ENCODE data around the gene ASB16. TPM values are rescaled to one million over a fixed set of nuclear protein-coding genes. Genes with fewer than 3 reads are reported as not detected.

The ASB16 gene
- total RNA-seq, 1 experiment from 2014 or later = 0.37 TPM

DNA sequence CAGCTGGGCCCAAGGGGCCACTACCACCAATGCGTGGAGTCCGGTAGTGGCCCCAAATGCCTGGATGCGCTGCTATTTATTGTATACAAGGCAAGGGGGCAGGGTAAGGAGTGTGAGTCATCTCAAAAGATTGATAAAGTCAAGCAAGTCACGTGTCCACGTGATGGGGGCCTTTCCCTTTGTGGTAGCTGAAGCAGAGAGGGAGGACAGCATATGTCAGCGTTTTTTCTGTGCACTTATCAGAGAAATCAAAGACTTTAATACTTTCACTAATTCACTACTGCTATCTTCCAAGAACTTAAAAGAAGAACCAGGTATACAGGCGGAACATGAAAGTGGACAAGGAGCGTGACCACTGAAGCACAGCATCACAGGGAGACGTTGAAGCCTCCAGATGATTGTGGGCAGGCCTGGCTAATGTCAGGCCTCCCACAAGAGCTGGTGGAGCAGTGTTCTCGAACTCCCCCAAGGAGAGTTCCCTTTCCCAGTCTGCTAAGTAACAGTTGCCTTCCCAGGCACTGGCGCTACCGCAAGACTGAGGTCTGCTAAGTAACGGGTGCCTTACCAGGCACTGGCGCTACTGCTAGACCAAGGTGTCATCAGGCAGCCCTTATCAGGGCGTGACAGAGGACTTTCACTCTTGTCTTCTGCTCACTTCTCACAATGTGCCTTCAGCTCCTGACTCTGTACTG, 10.8 kb upstream of the ASB16 start:
- H3K9me3 ChIP-seq (ENCODE audit: control insufficient read depth in 1 of 2, insufficient read depth in 1 of 2, low read depth in 1 of 2, low read length in 2 of 2) = no peaks in the 10 kb centered on the region
- TF ChIP-seq EGR1 (IDR thresholded peaks at IDR 0.05; ENCODE audit: low read depth) (no peak), YY1 (IDR thresholded peaks at IDR 0.05; ENCODE audit: extremely low read depth, insufficient replicate concordance, low read depth, low read length) (no peak), ZFX (IDR thresholded peaks at IDR 0.05) (no peak)
- TF ChIP-seq, protein P1, sequence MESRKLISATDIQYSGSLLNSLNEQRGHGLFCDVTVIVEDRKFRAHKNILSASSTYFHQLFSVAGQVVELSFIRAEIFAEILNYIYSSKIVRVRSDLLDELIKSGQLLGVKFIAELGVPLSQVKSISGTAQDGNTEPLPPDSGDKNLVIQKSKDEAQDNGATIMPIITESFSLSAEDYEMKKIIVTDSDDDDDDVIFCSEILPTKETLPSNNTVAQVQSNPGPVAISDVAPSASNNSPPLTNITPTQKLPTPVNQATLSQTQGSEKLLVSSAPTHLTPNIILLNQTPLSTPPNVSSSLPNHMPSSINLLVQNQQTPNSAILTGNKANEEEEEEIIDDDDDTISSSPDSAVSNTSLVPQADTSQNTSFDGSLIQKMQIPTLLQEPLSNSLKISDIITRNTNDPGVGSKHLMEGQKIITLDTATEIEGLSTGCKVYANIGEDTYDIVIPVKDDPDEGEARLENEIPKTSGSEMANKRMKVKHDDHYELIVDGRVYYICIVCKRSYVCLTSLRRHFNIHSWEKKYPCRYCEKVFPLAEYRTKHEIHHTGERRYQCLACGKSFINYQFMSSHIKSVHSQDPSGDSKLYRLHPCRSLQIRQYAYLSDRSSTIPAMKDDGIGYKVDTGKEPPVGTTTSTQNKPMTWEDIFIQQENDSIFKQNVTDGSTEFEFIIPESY (IDR thresholded peaks at IDR 0.05; ENCODE audit: extremely low read depth, insufficient replicate concordance, low read length) = no peak
- TF ChIP-seq, protein P2, sequence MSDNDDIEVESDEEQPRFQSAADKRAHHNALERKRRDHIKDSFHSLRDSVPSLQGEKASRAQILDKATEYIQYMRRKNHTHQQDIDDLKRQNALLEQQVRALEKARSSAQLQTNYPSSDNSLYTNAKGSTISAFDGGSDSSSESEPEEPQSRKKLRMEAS (IDR thresholded peaks at IDR 0.05) = no peak
- H4K20me1 ChIP-seq (ENCODE audit: insufficient read depth) = no peaks in the 10 kb centered on the region
- intact Hi-C loops (cut with micrococcal nuclease) = no loop called here
- CTCF ChIA-PET = interaction anchor here (1.6 kb wide), 1 partner anchor 9 kb away, joined by 4 read pairs; no protein-coding TSS in a partner anchor
- RAD21 ChIA-PET (ENCODE audit: low non-redundant PET in 1 of 2, low total read pairs in 2 of 2, uncharacterized antibody in 2 of 2, unreplicated experiment in 2 of 2) = no interaction called here
- ATAC-seq (no peak), DNase-seq (ENCODE audit: low read depth, low spot score) (no peak)
- no peaks in the 10 kb centered on the region for H3K79me2 ChIP-seq (ENCODE audit: insufficient read depth, low read length)
- H3K36me3 ChIP-seq (ENCODE audit: control insufficient read depth in 1 of 2, insufficient read depth in 2 of 2, low read length in 2 of 2) = peaks cover 6 to 23% of the 10 kb centered on the region in 2 experiments; a peak in 3 of 4 replicates
- no peak overlapping the region for H3K27ac ChIP-seq (ENCODE audit: low read depth, low read length)
- BruUV-seq (replicated peaks) = no TSS peak
- H2AFZ ChIP-seq (ENCODE audit: low read depth, low read length, poor library complexity, severe bottlenecking) = no peak overlapping the region
- H3K9ac ChIP-seq (ENCODE audit: low read length) = no peak overlapping the region
- H3K4me3 ChIP-seq (replicated peaks in 1 of 2; ENCODE audit: low read depth in 1 of 2, low read length in 2 of 2) = no peak overlapping the region
- H3K27me3 ChIP-seq (ENCODE audit: insufficient read depth, low read length) = no peaks in the 10 kb centered on the region
- POLR2A ChIA-PET = no interaction called here
- peaks cover 0 to 4% of the 10 kb centered on the region in 2 experiments; a peak in 1 of 4 replicates for H3K4me1 ChIP-seq (ENCODE audit: control insufficient read depth in 1 of 2, insufficient read depth in 2 of 2, low read length in 2 of 2)
- H3K4me2 ChIP-seq (ENCODE audit: low read length) = no peak overlapping the region
- H3K9me2 ChIP-seq (ENCODE audit: insufficient read depth) = no peaks in the 10 kb centered on the region

DNA sequence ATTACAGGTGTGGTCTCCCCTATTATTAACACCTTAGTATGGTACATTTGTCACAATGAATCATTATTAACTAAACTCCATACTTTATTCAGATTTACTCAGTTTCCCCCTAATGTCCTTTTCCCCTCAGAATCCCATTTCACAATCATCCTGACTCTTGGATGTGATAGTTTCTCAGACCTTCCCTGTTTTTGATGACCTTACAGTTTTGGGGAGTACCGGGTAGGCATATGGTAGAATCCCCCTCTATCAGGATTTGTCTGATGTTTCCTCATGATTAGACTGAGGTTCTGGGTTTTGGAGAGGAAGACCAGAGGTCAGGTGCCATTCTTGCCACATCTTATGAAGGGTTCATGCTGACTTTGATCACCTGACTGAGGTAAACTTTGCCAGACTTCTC, 6.0 kb upstream of the ASB16 start:
- Histone ChIP-seq H3K36me3 (ENCODE audit: control insufficient read depth in 1 of 2, insufficient read depth in 2 of 2, low read length in 2 of 2) (peaks cover 3 to 4% of the 10 kb centered on the region in 2 experiments; a peak in 2 of 4 replicates), H4K20me1 (ENCODE audit: insufficient read depth) (no peaks in the 10 kb centered on the region), H3K4me2 (ENCODE audit: low read length) (no peak overlapping the region), H3K9me2 (ENCODE audit: insufficient read depth) (no peaks in the 10 kb centered on the region), H3K27ac (ENCODE audit: low read depth, low read length) (no peak overlapping the region), H3K4me3 (replicated peaks in 1 of 2; ENCODE audit: low read depth in 1 of 2, low read length in 2 of 2) (no peak overlapping the region), H3K9me3 (ENCODE audit: control insufficient read depth in 1 of 2, insufficient read depth in 1 of 2, low read depth in 1 of 2, low read length in 2 of 2) (no peaks in the 10 kb centered on the region), H3K79me2 (ENCODE audit: insufficient read depth, low read length) (no peaks in the 10 kb centered on the region), H3K27me3 (ENCODE audit: insufficient read depth, low read length) (no peaks in the 10 kb centered on the region), H2AFZ (ENCODE audit: low read depth, low read length, poor library complexity, severe bottlenecking) (no peak overlapping the region), H3K9ac (ENCODE audit: low read length) (no peak overlapping the region), H3K4me1 (ENCODE audit: control insufficient read depth in 1 of 2, insufficient read depth in 2 of 2, low read length in 2 of 2) (peaks cover 0 to 8% of the 10 kb centered on the region in 2 experiments; a peak in 2 of 4 replicates)
- ChIA-PET RAD21 (ENCODE audit: low non-redundant PET in 1 of 2, low total read pairs in 2 of 2, uncharacterized antibody in 2 of 2, unreplicated experiment in 2 of 2) (no interaction called here), CTCF (no interaction called here), POLR2A (no interaction called here)
- BruUV-seq (replicated peaks) = no TSS peak
- ATAC-seq = no peak
- intact Hi-C loops (cut with micrococcal nuclease) = no loop called here
- DNase-seq (ENCODE audit: low read depth, low spot score) = no peak
- TF ChIP-seq SP1 (IDR thresholded peaks at IDR 0.05; ENCODE audit: low read depth) = no peak
- no peak for TF ChIP-seq ZFX (IDR thresholded peaks at IDR 0.05)
- no peak for TF ChIP-seq EGR1 (IDR thresholded peaks at IDR 0.05; ENCODE audit: low read depth)
- TF ChIP-seq, protein P1 (IDR thresholded peaks at IDR 0.05; ENCODE audit: extremely low read depth, insufficient replicate concordance, low read length) = no peak
- TF ChIP-seq ZNF274 (IDR thresholded peaks at IDR 0.05; ENCODE audit: low read depth, low read length) = no peak
- no peak for TF ChIP-seq CBX3 (IDR thresholded peaks at IDR 0.05; ENCODE audit: low read depth)
- TF ChIP-seq, protein P3, sequence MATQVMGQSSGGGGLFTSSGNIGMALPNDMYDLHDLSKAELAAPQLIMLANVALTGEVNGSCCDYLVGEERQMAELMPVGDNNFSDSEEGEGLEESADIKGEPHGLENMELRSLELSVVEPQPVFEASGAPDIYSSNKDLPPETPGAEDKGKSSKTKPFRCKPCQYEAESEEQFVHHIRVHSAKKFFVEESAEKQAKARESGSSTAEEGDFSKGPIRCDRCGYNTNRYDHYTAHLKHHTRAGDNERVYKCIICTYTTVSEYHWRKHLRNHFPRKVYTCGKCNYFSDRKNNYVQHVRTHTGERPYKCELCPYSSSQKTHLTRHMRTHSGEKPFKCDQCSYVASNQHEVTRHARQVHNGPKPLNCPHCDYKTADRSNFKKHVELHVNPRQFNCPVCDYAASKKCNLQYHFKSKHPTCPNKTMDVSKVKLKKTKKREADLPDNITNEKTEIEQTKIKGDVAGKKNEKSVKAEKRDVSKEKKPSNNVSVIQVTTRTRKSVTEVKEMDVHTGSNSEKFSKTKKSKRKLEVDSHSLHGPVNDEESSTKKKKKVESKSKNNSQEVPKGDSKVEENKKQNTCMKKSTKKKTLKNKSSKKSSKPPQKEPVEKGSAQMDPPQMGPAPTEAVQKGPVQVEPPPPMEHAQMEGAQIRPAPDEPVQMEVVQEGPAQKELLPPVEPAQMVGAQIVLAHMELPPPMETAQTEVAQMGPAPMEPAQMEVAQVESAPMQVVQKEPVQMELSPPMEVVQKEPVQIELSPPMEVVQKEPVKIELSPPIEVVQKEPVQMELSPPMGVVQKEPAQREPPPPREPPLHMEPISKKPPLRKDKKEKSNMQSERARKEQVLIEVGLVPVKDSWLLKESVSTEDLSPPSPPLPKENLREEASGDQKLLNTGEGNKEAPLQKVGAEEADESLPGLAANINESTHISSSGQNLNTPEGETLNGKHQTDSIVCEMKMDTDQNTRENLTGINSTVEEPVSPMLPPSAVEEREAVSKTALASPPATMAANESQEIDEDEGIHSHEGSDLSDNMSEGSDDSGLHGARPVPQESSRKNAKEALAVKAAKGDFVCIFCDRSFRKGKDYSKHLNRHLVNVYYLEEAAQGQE (IDR thresholded peaks at IDR 0.05; ENCODE audit: low read depth) = no peak
- TF ChIP-seq FOSL1 (IDR thresholded peaks at IDR 0.05; ENCODE audit: low read depth) = no peak

Measured in HCT116 (cell line).